Prostate gland (tissue), 2 donors: ENCODE measurements around the gene SMYD3. TPM values are rescaled to one million over a fixed set of nuclear protein-coding genes. Genes with fewer than 3 reads are reported as not detected.
"Not testable (repeated sequence)": the region's sequence is repeated elsewhere in the genome, so short reads cannot be mapped to it uniquely, and the experiment has no call there.

Source experiments
- DNase-seq: peaks from one replicate; pipeline ENCODE4 v3.0.0-alpha.2; 2019; ENCODE audit warnings: low spot score
- H3K27ac ChIP-seq, 2 donors: fragments of 200-600 bp; sonication (generic); 2 replicates each; pipeline ENCODE4 v1.5.1; 2017 to 2019
- H3K27me3 ChIP-seq: fragments of 200-600 bp; sonication (generic); replicated peaks from 2 replicates; pipeline ENCODE4 v1.5.1; 2019; ENCODE audit not compliant: insufficient read depth
- H3K36me3 ChIP-seq, 2 donors: fragments of 200-600 bp; sonication (generic); 1 replicate in 1 of 2; 2 replicates in 1 of 2; pipeline versions ENCODE4 v1.5.1 to v1.8.1; 2017 to 2019
- H3K4me1 ChIP-seq: fragments of 200-600 bp; sonication (generic); replicated peaks from 2 replicates; pipeline ENCODE4 v1.5.1; 2019
- H3K4me3 ChIP-seq, 2 donors: fragments of 200-600 bp; sonication (generic); 2 replicates each; pipeline ENCODE4 v1.5.1; 2017 to 2019
- H3K9me3 ChIP-seq: fragments of 200-600 bp; sonication (generic); 2 replicates; pipeline ENCODE4 v1.5.1; 2017
- POLR2A ChIP-seq: fragments of 450-650 bp; IDR thresholded peaks from one replicate; pipeline ENCODE4 v1.6.1; 2016; ENCODE audit warnings: antibody characterized with exemption, mild to moderate bottlenecking
- POLR2AphosphoS5 ChIP-seq: sonication (generic); formaldehyde crosslinking; IDR thresholded peaks from one replicate; pipeline ENCODE4 v1.6.1; 2017; ENCODE audit warnings: antibody characterized with exemption
- WGBS: methylation state at CpG from one replicate; pipeline ENCODE4 v1.1.5; 2018; 5-methylcytosine and 5-hydroxymethylcytosine counted together
- intact Hi-C: fragments of 100-400 bp; cut with DNase I; formaldehyde crosslinking; loops from one replicate; pipeline ENCODE4 v1.14.2; 2022
- total RNA-seq, 2 donors: library from RNA; depleted of rRNA; stranded (reverse); fragments of >200 nt; gene quantifications; one replicate each; pipeline ENCODE4 v1.1.0, GENCODE V29; 2016
- TF ChIP-seq, protein P1 (sequence below), 4 experiments: fragments of 200-600 bp in 2 of 4; fragments of 450-650 bp in 2 of 4; sonication (generic) in 2 of 4; IDR thresholded peaks; 1 replicate in 3 of 4; 2 replicates in 1 of 4; pipeline ENCODE4 v1.5.1; 2016 to 2019; ENCODE audit warnings: antibody characterized with exemption in 4 of 4, mild to moderate bottlenecking in 2 of 4, moderate library complexity in 2 of 4

Gene SMYD3
- total RNA-seq, 2 donors from 2014 or later: 19.8 to 23.9 TPM

DNA sequence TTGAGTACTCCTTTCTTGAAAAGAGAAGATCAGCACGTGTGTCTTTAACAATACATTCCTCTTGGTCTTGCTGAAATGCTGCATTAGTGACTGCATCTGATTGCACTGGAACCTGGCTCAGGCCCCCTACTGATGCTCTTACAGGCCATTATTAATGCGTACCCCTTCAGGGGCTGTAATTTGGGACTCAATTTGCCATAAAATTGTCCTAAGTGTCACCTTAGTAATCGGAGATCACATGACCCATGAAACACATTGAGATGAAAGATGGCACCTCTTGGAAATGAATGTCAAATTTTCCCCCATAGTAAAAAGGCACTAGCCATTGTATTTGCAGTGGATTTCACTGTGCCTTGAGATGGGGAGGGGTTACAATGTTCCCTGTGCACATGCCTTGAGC is 789.0 kb downstream of the SMYD3 start:
- Histone ChIP-seq H3K9me3 (no peaks in the 10 kb centered on the region), H3K36me3 (no peaks in the 10 kb centered on the region), H3K27me3 (no peaks in the 10 kb centered on the region), H3K27ac (no peak overlapping the region), H3K4me1 (no peaks in the 10 kb centered on the region), H3K4me3 (no peak overlapping the region)
- intact Hi-C loops: no loop called here
- no peak for DNase-seq
- 85% methylated on average over 3 of the region's 3 CpGs for WGBS
- TF ChIP-seq, protein P1, sequence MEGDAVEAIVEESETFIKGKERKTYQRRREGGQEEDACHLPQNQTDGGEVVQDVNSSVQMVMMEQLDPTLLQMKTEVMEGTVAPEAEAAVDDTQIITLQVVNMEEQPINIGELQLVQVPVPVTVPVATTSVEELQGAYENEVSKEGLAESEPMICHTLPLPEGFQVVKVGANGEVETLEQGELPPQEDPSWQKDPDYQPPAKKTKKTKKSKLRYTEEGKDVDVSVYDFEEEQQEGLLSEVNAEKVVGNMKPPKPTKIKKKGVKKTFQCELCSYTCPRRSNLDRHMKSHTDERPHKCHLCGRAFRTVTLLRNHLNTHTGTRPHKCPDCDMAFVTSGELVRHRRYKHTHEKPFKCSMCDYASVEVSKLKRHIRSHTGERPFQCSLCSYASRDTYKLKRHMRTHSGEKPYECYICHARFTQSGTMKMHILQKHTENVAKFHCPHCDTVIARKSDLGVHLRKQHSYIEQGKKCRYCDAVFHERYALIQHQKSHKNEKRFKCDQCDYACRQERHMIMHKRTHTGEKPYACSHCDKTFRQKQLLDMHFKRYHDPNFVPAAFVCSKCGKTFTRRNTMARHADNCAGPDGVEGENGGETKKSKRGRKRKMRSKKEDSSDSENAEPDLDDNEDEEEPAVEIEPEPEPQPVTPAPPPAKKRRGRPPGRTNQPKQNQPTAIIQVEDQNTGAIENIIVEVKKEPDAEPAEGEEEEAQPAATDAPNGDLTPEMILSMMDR (IDR thresholded peaks at IDR 0.05): no peak
- TF ChIP-seq POLR2AphosphoS5 (no peak), POLR2A (no peak)

DNA sequence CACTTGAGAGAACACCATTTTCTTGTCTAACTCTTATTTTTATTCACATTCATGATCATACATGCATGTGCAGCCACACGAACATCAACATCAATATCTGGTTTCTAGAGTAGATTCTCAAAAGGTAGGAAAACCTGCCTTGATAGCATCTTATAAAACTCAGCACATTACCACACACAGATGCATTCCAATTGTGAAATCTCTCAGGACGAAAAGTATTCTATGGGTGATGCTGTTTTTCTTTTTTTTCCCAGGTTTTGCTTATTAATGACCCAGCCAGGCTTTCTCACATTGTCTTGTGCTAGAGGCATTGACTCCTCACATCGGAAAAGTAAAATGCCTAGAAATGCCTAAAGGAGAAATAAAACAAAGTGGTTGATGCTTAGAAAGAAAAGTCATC is 789.5 kb downstream of the SMYD3 start:
- H3K9me3 ChIP-seq: no peaks in the 10 kb centered on the region
- WGBS: 82% methylated on average over 3 of the region's 3 CpGs
- no peak for TF ChIP-seq POLR2AphosphoS5
- H3K36me3 ChIP-seq: no peaks in the 10 kb centered on the region
- no peak for DNase-seq
- H3K4me3 ChIP-seq: no peak overlapping the region
- H3K27ac ChIP-seq: no peak overlapping the region
- intact Hi-C loops: no loop called here
- H3K4me1 ChIP-seq: no peaks in the 10 kb centered on the region
- H3K27me3 ChIP-seq: no peaks in the 10 kb centered on the region

DNA sequence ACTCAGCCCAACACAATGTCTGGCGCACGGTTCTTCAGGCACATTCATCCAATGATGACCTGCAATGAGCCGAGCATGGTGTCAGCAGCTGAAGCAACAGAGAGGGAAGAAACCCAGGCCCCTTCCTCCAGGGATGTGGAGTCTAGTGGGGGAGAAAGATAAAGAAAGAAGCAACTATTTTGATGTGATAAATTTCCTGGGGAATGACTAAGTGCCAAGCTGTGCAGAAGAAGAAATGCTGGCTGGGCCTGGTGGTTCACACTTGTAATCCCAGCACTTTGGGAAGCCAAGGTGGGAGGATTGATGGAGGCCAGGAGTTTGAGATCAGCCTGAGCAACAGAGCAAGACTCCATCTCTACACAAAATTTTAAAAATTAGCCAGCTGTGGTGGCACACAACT is 790.5 kb downstream of the SMYD3 start:
- intact Hi-C loops: no loop called here
- TF ChIP-seq POLR2AphosphoS5 (no peak), POLR2A (no peak)
- TF ChIP-seq, protein P1 (IDR thresholded peaks at IDR 0.05): no peak
- 94% methylated on average over 3 of the region's 3 CpGs for WGBS

DNA sequence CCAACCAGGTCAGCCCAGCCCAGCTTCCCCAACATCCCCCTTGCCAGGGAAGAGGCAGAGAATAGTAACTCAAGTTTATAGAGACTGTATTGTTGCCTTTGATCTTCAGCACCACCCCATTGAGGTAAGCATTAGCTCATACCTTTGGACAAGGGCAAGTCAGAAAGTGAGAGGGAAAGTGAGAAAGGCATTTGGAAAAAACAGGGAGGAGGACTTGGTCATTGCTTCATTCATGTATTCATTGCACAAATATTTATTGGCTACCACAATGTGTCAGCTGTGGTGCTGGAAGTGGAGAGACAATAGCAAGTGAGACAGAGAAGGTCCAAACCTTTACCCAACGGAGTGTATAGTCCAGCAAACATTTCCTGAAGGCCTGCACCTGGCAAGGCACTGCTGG is 791.1 kb downstream of the SMYD3 start:
- no peaks in the 10 kb centered on the region for H3K27me3 ChIP-seq
- TF ChIP-seq POLR2AphosphoS5 (no peak), POLR2A (no peak)
- TF ChIP-seq, protein P1 (IDR thresholded peaks at IDR 0.05): no peak
- H3K4me1 ChIP-seq: no peaks in the 10 kb centered on the region
- 43% methylated on average over 1 of the region's 1 CpG for WGBS
- no peaks in the 10 kb centered on the region for H3K36me3 ChIP-seq
- no peak overlapping the region for H3K4me3 ChIP-seq
- no peak overlapping the region for H3K27ac ChIP-seq
- no peaks in the 10 kb centered on the region for H3K9me3 ChIP-seq
- intact Hi-C loops: no loop called here
- no peak for DNase-seq

More for the DNA sequence above, 790.5 kb downstream of the SMYD3 start:
- no peak for DNase-seq
- Histone ChIP-seq H3K27me3 (no peaks in the 10 kb centered on the region), H3K36me3 (no peaks in the 10 kb centered on the region), H3K9me3 (no peaks in the 10 kb centered on the region), H3K4me3 (no peak overlapping the region), H3K27ac (no peak overlapping the region), H3K4me1 (no peaks in the 10 kb centered on the region)

DNA sequence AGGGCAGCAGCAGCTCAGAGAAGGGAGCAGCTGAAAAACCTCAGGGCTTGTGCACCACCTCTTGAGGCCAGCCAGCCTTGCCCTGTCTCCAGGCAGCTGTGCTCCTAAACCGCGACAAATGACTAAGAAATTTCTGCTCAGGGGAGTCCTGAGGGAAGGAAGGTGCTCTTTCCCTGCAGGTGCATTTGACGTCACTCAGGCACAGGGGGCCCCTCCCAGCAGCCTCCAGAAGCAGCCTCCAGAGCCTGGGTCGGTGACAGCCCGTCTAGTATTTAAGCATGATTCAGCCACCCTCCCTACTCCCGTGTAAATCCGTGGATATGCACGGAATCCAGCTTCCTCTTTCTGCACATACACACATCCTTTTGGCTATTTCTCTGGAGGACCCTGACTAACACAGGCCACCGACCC is 791.8 kb downstream of the SMYD3 start:
- DNase-seq: no peak
- Histone ChIP-seq H3K4me3 (no peak overlapping the region), H3K9me3 (no peaks in the 10 kb centered on the region), H3K27ac (no peak overlapping the region), H3K4me1 (no peaks in the 10 kb centered on the region), H3K36me3 (no peaks in the 10 kb centered on the region), H3K27me3 (no peaks in the 10 kb centered on the region)
- 71% methylated on average over 9 of the region's 9 CpGs for WGBS
- TF ChIP-seq, protein P1 (IDR thresholded peaks at IDR 0.05): no peak
- TF ChIP-seq POLR2A (no peak), POLR2AphosphoS5 (no peak)
- intact Hi-C loops: no loop called here

DNA sequence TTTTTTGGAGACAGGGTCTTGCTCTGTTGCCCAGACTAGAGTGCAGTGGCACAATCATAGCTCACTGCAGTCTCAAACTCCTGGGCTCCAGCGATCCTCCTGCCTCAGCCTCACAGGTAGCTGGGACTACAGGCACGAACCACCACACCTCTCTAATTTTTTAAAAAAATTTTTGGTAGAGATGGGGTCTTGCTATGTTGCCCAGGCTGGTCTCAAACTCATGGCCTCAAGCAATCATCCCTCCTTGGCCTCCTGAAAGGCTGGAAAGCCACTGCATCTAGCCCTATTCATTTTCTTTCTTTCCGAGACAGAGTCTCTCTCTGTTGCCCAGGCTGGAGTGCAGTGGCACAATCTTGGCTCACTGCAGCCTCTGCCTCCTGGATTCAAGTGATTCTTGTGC is 793.1 kb downstream of the SMYD3 start:
- H3K36me3 ChIP-seq, H3K27me3 ChIP-seq, DNase-seq, H3K27ac ChIP-seq, H3K4me1 ChIP-seq, H3K4me3 ChIP-seq, intact Hi-C loops, H3K9me3 ChIP-seq: not testable (repeated sequence)
- 89% methylated on average over 3 of the region's 3 CpGs for WGBS
